Effector CD8-positive, alpha-beta T cell (primary cell): ENCODE results near the gene PDLIM3.
"Not testable (repeated sequence)": the region's sequence is repeated elsewhere in the genome, so short reads cannot be mapped to it uniquely, and the experiment has no call there.

Source experiments
- DNase-seq: peaks from one replicate; lab custom pipeline; 2025; lab: John Stamatoyannopoulos, UW
- total RNA-seq, 4 experiments: gene quantifications; one replicate each; lab custom pipeline; 2026; lab: John Stamatoyannopoulos, UW

The PDLIM3 gene, protein sequence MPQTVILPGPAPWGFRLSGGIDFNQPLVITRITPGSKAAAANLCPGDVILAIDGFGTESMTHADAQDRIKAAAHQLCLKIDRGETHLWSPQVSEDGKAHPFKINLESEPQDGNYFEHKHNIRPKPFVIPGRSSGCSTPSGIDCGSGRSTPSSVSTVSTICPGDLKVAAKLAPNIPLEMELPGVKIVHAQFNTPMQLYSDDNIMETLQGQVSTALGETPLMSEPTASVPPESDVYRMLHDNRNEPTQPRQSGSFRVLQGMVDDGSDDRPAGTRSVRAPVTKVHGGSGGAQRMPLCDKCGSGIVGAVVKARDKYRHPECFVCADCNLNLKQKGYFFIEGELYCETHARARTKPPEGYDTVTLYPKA
- total RNA-seq: 0 to 0.54 (median 0.04) reads per million in 4 experiments

DNA sequence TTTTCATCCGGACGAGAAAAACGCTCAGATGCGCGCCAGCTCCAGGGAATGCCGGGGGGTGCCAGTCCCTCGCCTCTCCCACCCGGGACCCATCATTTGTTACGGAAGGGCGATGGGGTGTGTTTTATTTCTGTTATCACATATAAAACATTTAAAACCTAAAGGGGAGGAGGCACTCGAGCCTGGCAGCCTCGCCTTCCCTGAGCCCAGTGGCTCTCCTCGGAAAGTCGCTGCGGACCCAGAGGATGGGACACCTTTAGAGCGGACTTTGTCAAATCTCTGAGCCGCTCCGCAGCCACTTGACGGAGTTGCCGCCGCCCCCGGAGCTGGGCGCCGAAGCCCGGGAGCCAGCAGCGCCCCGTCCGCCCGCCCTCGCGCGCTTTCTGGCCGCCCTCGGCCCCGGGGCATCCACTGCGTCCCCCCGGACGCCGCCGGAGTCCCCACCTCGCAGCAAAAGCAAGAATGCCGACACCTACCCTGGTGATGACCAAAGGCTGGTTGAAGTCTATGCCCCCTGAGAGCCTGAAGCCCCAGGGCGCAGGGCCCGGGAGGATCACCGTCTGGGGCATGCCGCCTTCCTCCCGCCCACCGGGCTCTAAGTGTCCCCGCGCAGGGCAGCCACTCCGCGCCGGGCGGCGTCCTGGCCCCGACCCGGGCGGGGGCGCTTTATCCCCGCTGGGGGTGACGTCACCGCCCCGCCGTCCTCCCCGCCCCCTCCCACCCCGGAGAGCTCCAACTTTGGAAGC is at the start of gene PDLIM3:
Gene PDLIM3 (minus strand): TSS at position 642 of the 746 bp plus-strand sequence. CDS start 73 bp downstream, at position 569.
- DNase-seq: no peak

DNA sequence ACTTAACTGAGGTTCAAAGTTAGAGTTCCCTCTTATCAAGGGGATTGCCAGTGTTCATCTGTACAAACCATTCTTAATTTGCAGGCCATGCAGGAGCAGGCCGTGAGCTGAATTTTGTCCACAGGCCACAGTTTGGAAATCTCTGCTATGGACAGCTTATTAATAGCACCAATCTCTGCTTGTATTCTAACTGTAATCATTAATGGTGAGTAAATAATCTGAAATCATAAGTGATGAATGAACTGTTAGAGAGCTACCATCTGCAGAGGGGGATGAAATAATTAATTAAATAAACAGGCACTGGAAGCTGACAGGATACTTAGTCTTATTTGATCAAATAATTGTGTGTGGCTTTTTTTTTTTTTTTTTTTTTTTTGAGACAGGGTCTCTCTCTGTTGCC is 48.5 kb upstream of the PDLIM3 start:
- DNase-seq: no peak

DNA sequence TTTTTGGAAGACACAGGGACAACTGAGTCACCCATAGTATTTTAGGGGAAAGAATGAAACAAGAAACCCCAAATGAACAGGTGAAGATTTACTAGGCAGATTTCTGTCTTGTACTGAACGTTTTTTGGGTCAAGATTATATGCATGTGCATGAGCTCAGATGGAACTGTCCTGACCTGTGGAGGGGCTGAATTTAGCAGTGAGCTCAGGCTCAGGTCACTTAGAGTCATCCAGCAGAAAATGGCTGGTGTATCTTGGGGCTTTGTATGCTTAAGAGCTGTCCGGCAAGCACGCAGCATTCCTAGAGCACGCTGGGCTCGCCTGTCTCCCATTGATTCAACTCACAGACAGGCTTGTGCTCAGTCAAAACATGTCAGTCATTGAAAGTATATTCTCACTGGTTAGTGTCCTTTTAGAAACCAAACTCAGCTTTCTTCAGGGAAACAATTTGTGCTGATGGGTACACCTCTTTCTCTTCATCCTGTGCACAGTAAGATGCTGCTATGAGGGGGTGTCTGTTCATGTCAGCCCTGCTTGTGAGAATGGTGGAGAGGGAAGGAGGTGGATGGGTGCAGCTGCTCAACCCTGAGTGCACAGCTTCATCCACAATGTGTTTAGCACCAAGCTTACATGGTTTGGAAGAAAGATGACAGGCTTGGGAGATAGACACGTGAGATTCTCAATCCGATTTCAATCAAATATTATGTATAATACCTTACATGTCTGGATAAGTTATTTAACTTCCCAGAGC is 47.5 kb upstream of the PDLIM3 start:
- no peak for DNase-seq

DNA sequence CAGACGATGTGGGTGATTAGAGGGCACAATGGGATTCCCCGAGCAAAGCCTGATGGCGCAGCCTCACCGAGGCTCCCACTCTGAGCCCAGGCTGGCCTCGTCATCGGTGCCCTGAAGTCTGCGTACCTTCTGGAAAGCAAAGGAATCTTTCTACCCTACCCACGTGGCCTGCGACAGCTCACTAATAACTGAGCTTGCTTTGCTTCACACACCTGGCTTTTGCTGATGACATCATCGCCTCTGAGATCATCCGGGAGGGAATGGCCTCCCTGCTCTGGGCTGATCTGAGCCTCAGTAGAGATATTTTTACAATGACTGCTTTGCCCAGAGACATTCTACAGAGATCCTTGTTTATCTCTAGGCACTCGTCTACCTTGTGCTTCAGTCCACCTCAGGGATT is 45.4 kb upstream of the PDLIM3 start:
- DNase-seq: no peak

DNA sequence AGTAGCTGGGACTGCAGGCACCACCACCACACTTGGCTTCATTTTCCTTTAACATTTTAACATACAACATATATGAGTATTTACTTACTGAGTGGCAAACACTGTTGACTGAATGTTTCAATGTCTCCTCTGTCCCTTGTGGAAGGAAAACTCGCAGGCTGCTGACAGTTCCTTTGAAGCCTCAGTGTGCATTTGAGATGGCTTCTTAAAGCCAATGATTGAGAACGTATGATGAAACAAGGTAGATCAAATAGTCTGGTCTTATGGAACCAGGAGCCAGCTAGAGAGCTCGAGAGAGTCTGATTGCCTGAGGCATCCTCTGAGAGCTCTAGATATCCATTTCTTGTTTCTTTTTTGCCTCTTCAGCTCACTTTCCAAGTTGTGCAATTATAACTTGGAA is 43.0 kb upstream of the PDLIM3 start:
- no peak for DNase-seq

DNA sequence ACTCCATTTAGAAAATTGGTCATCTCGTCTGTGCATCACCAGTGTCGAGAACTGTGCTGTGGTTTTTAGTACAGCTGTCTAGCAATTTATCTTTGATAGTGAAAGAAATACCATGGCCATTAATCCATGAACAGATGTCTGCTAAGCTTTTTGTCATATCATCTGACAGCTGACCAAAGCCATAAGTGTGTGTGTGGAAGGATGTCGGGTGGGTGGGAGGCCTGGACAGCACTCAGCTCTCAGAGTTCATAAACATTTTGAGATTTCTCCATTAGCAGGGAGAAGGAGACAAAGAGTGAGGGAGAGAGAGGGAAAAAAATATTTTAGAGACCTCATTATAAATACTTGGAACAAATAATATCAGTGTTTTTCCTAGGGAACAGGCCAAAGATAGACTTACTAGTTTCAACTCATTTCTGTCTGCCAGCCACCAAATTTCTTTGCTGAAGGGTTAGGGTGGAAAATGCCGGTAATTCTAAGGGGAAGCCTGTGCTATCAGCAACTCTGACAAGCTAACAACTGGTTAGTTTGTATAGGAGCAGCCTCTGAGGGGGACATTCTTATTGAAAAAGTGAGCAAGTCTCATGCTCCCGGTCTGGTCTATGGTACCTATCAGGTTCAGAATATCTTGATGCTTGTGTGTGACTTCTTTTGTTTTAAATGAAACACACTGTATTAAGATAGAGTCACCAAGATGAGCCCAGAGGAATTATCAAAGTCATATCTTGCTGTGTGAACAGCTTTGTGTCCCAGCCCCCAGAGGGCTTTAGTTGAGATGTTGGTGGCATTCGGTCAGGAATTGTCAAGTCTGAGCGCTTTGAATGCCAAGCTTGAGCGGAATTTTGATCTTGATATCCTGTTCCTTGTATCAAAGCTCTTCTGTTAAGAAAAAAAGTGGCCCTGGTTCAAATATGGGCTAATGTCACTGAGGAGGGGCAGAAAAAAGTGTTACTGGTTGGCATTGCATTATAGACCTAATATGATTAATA is 41.9 kb upstream of the PDLIM3 start:
- no peak for DNase-seq

DNA sequence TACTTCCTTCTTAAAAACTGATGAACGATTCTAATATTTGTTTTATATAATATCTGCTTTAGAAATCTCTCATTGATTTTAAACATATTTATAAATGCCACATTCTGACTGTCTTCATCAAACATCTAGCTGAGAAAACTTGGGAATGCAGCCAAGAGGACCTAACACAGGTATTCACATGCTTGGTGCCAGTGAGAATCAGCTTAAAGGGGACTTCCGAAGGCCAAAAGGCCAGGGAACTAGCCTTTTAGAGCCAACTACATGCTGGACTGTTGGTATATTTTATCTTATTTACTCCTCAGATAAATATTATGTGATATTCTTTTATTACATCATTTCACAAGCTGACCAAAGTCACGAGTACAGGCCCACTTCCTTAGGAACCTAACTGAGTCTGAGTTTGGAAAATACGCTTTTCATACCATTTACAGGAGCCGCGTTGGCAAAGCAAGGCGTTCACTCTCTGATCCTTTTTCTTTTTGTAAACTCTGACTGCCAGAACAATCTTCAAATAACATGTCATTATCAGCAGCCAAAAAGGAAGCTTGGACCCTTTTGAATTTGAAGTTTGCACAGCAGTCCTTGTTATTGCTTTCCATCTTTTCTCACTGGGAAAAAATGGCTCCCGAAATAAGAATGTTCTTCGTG is 41.1 kb upstream of the PDLIM3 start:
- DNase-seq: no peak

DNA sequence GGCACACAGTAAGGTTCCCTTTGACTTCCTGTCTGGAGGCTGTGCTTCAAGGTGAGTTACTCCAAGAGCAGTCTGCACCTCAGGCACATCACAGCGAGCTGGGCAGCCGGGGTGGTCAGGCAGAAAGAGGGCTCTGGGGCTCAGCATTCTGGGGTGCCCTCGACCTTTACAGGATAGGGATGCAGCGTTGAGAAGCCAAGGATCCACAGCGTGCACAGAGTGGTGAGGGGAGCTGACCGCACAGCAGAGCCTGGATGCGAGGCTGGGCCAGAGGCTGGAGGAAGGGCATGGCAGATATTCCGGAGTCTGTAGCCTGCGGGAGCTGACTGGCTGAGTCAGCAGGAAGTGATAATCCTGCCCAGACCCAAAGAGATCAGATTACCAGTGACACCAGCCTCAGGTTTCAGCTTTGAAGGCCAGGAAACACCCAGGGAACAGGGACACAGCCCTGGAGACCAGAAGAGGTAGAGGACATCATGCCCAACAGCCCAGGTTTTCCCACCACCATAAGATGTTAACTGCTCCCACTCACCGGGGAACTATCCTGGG is 38.4 kb upstream of the PDLIM3 start:
- DNase-seq: no peak

DNA sequence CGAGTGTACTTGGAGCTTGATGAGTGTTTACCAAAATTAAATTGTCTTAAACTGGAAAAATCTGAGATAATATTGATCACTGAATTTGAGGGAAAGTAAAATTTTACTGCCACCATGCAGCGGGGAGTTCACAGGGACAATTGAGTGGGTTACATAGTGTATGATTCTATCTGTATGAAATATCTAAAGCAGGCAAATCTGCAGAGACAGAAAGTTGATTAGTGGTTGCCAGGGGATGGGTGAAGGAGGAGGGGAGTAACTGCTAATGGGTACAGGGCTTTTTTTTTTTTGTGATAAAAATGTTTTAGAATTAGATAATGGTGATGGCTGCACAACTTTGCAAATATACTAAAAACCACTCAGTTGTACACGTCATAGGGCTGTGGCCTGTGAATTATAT is 35.4 kb upstream of the PDLIM3 start:
- DNase-seq: no peak

DNA sequence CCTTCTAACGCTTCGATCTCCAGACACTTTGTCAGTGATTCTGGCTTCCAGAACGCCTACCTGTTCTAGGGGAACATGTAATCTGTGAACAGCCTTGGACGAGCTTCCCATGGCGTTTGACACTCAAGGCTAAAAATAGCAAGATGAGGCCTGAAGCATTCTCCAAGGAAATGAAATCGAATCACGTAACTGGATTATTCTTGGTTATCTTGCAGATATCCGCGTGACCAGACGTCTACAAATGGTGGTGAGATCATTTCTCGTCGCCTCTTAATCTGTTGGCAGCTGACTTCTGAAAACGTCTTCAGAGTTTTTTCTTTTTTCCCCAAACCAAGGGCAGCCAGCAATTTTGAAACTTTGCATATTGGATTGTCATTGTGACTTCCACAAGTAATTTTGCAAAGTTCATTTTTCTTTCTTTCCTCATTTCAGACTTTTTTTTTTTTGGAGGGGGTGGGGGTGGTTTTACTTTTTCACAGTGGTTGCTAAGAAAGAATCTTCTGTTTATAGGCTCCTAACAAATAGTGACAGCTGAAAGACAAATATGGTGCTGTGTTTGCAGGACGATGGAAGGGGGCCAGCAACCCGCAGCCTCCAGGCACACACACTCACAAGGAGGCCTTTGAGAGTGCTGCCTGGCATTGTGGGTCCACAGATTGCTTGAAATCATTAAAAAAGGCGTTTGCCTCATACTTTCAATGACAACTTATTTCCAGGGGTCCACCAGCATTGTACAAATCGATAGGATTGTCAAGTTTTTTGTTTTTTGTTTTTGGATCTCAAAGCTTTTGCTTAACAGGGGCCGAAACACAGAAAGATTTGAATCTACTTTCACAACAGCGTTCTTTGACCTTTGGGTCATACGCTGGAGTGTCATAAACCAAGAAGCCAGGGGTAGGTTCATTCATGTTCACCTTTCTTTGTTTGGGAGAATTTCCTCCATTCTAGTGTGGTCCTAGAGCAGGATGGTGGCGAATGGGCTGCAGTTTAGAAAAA is 32.4 kb upstream of the PDLIM3 start:
- DNase-seq: no peak

DNA sequence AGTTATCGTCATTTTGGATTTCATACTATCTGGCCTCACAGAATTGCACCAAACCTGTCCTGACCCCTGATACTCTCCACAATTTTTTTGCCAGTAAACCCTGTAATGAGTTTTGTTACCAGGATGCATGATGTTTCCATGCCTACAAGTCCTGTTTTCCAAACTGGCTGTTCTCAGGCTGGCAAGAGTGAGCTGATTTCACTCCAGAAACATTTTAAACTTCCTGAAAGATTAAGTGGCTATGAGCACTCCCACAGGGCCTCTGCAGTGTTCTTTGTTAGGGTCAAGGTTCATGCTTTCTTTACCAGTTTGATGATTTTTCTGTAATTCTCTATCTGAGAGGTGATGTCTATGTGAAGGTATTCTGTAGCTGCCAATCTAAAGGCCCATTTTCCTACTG is 31.7 kb upstream of the PDLIM3 start:
- DNase-seq: no peak

DNA sequence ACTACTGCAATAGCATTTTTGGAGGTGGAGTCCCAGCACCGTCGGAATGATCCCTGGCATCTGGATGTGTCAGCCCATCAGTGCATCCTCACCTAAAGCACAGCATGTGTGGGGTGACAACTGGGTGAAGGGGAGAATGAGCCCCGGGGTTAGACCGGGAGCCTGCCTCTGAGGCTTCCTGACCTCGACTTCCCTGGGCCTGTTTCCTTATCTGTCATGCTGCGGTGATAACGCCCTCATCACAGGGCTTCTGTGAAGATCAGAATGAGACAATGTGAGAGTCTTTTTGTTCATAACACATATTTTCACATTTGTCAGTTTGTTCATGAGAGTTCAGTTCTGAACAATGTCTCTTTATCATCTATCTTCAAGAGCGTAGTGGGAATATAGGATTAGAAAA is 31.1 kb upstream of the PDLIM3 start:
- no peak for DNase-seq

DNA sequence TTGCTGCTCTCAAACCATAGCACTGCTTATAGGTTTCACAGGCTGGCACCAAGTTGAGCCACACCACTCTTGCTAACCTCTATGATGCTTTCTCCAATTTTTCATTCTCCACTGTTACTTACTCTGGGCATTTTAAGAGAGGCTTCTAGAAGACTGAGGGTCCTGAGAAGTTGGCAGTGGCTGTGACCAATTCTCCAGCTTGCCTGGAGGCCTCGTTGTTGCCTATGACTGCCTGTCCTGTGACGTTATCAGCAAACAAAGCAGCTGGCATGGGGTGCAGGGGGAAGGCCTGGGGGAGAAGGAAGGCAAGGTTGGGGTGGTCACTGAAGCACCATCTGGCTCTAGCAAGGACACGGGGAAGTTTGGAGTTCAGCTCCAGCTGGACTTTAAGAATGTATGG is 30.4 kb upstream of the PDLIM3 start:
- no peak for DNase-seq

DNA sequence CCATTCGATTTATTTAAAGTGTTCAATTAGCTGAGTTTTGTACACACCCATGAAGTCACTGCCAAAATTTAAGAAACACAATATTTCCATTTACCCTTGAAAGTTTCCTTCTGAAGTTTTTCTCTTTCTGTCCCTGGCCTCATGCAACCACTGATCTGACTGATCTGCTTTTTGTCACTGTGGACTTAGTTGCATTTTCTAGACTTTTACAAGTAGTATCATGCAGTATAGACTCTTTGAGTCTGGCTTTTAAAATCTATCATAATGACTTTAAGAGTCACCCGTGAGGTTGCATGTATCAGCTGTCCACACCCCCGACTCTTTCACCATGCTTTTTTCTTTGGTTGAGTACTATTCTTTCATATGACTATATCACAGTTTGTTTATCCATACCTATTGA is 29.0 kb upstream of the PDLIM3 start:
- DNase-seq: no peak

DNA sequence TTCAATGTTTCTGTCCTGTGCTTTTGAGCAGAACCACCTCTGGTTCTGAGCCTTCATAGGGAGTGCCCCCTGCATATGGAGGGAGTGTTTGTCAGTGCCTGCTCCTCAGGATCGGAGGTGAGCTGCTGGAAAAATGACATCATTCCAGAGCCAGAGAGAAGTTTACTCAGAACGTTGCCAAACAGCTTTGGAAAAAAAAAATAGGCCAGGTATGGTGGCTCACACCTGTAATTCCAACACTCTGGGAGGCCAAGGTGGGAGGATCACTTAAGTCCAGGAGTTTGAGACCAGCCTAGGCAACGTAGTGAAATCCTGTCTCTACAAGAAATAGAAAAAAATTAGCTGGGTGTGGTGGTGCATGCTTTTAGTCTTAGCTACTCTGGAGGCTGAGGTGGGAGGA is 27.2 kb upstream of the PDLIM3 start:
- no peak for DNase-seq

DNA sequence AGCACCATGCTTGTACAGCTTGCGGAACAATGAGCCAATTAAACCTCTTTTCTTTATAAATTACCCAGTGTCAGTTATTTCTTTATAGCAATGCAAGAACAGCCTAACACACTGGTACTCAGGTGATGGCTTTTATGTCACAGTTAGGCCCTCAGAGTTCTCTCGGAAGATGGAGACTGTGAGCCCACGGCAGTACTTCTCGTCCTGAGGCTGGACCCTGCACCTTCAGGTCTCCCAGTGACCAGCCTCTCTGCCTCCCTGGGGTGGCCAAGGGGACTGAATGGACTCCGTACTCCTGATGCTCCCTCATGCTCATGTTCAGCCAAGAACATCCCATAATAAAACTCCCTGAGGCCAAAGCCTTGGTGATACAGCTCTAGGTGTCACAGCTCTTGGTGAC is 25.0 kb upstream of the PDLIM3 start:
- DNase-seq: no peak

DNA sequence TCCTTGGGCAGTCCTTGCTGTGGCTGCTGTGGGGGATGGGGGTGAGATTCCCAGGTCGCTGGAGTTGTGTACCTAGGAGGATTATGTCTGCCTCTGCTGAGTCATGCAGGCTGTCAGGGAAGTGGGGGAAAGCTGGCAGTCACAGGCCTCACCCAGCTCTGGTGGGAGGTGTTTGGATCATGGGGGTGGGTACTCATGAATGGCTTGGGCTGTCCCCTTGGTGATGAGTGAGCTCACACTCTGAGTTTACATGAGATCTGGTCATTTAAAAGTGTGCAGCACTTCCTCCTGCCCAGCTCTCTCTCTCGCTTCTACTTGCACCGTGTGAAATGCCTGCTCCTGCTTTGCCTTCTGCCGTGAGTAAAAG is 24.6 kb upstream of the PDLIM3 start:
- DNase-seq: no peak

DNA sequence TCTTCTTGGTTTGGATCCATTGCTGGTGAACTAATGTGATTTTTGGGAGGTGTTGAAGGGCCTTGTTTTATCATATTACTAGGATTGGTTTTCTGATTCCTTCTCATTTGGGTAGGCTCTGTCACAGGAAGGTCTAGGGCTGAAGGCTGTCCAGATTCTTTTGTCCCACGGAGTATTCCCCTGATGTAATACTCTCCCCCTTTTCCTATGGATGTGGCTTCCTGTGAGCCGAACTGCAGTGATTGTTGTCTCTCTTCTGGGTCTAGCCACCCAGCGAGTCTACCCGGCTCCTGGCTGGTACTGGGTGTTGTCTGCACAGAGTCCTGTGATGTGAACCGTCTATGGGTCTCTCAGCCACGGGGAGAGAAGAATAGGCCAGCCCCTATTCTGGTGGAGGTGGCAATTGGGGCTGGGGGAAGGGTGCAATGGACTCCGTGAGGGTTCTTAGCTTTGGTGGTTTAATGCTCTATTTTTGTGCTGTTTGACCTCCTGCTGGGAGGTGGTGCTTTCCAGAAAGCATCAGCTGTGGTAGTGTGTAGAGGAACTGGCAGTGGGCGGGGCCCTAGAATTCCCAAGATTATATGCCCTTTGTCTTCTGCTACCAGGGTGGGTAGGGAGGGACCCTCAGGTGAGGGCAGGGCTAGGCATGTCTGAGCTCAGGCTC is 24.1 kb upstream of the PDLIM3 start:
- not testable (repeated sequence) for DNase-seq
